Keratinocyte (primary cell): ENCODE data around the gene RFC1. TPM values are rescaled to one million over a fixed set of nuclear protein-coding genes. Genes with fewer than 3 reads are reported as not detected.

Source experiments
- DNase-seq: peaks from one replicate; pipeline ENCODE4 v3.0.0-alpha.2; 2011; ENCODE audit warnings: low read depth, missing footprints, low spot score
- FAIRE-seq: peaks from 2 replicates; lab custom pipeline; 2011; peaks lifted over from hg19 to GRCh38; lab: Jason Lieb, UNC
- H2AFZ ChIP-seq: 2 replicates; pipeline ENCODE4 v1.6.0; 2012; ENCODE audit warnings: low read length, control low read depth, inconsistent platforms; ENCODE audit not compliant: control insufficient read depth
- H3K27ac ChIP-seq: 2 replicates; pipeline ENCODE4 v1.5.1; 2011; ENCODE audit warnings: low read length; ENCODE audit not compliant: control insufficient read depth, insufficient read depth
- H3K27me3 ChIP-seq: 3 replicates; pipeline ENCODE4 v1.6.0; 2011; ENCODE audit warnings: low read length; ENCODE audit not compliant: control insufficient read depth, insufficient read depth; ENCODE audit errors: extremely low read depth
- H3K36me3 ChIP-seq, 2 experiments: 2 replicates in 1 of 2; 3 replicates in 1 of 2; pipeline ENCODE4 v1.5.1; 2011; ENCODE audit warnings: low read length in 2 of 2, mild to moderate bottlenecking in 1 of 2; ENCODE audit not compliant: control insufficient read depth in 2 of 2, insufficient read depth in 2 of 2; ENCODE audit errors: extremely low read depth in 1 of 2
- H3K4me1 ChIP-seq: 3 replicates; pipeline ENCODE4 v1.5.1; 2011; ENCODE audit warnings: low read length; ENCODE audit not compliant: control insufficient read depth, insufficient read depth; ENCODE audit errors: extremely low read depth
- H3K4me2 ChIP-seq: 3 replicates; pipeline ENCODE4 v1.6.0; 2011; ENCODE audit warnings: low read depth, low read length; ENCODE audit not compliant: control insufficient read depth, insufficient read depth; ENCODE audit errors: extremely low read depth
- H3K4me3 ChIP-seq, 3 experiments: fragments of 200-600 bp in 1 of 3; sonication (generic) in 1 of 3; 2 replicates in 2 of 3; 3 replicates in 1 of 3; pipeline ENCODE4 v1.5.1; 2011 to 2016; ENCODE audit warnings: low read length in 3 of 3, mild to moderate bottlenecking in 3 of 3, control low read depth in 2 of 3, inconsistent platforms in 1 of 3, low read depth in 1 of 3, mixed read lengths in 1 of 3, mixed run types in 1 of 3, moderate library complexity in 1 of 3; ENCODE audit not compliant: control insufficient read depth in 2 of 3, insufficient read depth in 2 of 3; ENCODE audit errors: extremely low read depth in 1 of 3
- H3K79me2 ChIP-seq: 2 replicates; pipeline ENCODE4 v1.6.0; 2012; ENCODE audit warnings: low read length; ENCODE audit not compliant: control insufficient read depth, insufficient read depth
- H3K9ac ChIP-seq: 3 replicates; pipeline ENCODE4 v1.6.0; 2011; ENCODE audit warnings: low read length; ENCODE audit not compliant: control insufficient read depth, insufficient read depth; ENCODE audit errors: extremely low read depth
- H3K9me1 ChIP-seq: 3 replicates; pipeline ENCODE4 v1.6.0; 2011; ENCODE audit warnings: low read length; ENCODE audit not compliant: control insufficient read depth, insufficient read depth; ENCODE audit errors: extremely low read depth
- H3K9me3 ChIP-seq: 2 replicates; pipeline ENCODE4 v1.5.1; 2012; ENCODE audit warnings: low read depth, low read length; ENCODE audit not compliant: control insufficient read depth
- H4K20me1 ChIP-seq: 3 replicates; pipeline ENCODE4 v1.6.0; 2011; ENCODE audit warnings: low read length; ENCODE audit not compliant: control insufficient read depth, insufficient read depth; ENCODE audit errors: extremely low read depth
- CTCF ChIP-seq, 3 experiments: IDR thresholded peaks in 1 of 3; conservative IDR thresholded peaks in 1 of 3; optimal IDR thresholded peaks in 1 of 3; 2 replicates in 2 of 3; 3 replicates in 1 of 3; pipeline versions ENCODE3 to v1.5.1; 2011; ENCODE audit warnings: low read length in 3 of 3, mild to moderate bottlenecking in 3 of 3, moderate library complexity in 2 of 3, control low read depth in 1 of 3, inconsistent platforms in 1 of 3; ENCODE audit not compliant: insufficient read depth in 2 of 3; ENCODE audit errors: extremely low read depth in 1 of 3
- EZH2 ChIP-seq: IDR thresholded peaks from one replicate; pipeline ENCODE4 v1.6.1; 2012; ENCODE audit warnings: inconsistent platforms, mild to moderate bottlenecking, low read length, moderate library complexity
- dilution Hi-C: fragments of 300-500 bp; cut with MboI; formaldehyde crosslinking; loops from one replicate; pipeline ENCODE4 v1.7.0; 2020; ENCODE audit warnings: low sequenced_read_pairs; ENCODE audit not compliant: extremely low pct_ligation_motif_present
- polyA plus RNA-seq, 5 experiments: library from polyadenylated mRNA; depleted of rRNA in 3 of 5; stranded (reverse) in 3 of 5; stranded (forward) in 1 of 5; unstranded in 1 of 5; fragments of >200 nt; gene quantifications; 1 replicate in 1 of 5; 2 replicates in 3 of 5; 3 replicates in 1 of 5; pipeline versions ENCODE4 v1.2.1 to v1.2.3, GENCODE V29; 2011 to 2012; ENCODE audit warnings: missing spikeins in 2 of 5, low read depth in 1 of 5, low replicate concordance in 1 of 5

RFC1 gene
- polyA plus RNA-seq, 1 donor (not counting 4 experiments of a cell fraction or from before 2014, with no cell fraction given): 17.4 TPM

GRCh38 chr4:39346856-39347519 is 19.2 kb downstream of the RFC1 start:
- Histone ChIP-seq H3K4me3 (no peak overlapping the region), H3K79me2 (peaks cover 45% of the 10 kb centered on the region), H3K36me3 (no peaks in the 10 kb centered on the region), H3K27me3 (no peaks in the 10 kb centered on the region), H3K9me3 (no peaks in the 10 kb centered on the region), H2AFZ (no peak overlapping the region), H3K27ac (no peak overlapping the region), H4K20me1 (no peaks in the 10 kb centered on the region), H3K4me1 (peaks cover 11% of the 10 kb centered on the region), H3K9ac (no peak overlapping the region), H3K9me1 (no peaks in the 10 kb centered on the region), H3K4me2 (no peak overlapping the region)
- TF ChIP-seq CTCF (optimal IDR thresholded peaks at IDR 0.05 in 1 of 3, IDR thresholded peaks at IDR 0.05 in 1 of 3, conservative IDR thresholded peaks at IDR 0.05 in 1 of 3; ENCODE audit: extremely low read depth in 1 of 3, insufficient read depth in 2 of 3, low read length in 3 of 3): no peak
- no peak for TF ChIP-seq EZH2
- FAIRE-seq (no peak), DNase-seq (no peak)
- dilution Hi-C loops: no loop called here

GRCh38 chr4:39342731-39343130 is 23.4 kb downstream of the RFC1 start:
- Histone ChIP-seq H3K27ac (no peak overlapping the region), H4K20me1 (no peaks in the 10 kb centered on the region), H3K9ac (no peak overlapping the region), H3K36me3 (no peaks in the 10 kb centered on the region), H3K4me1 (no peaks in the 10 kb centered on the region), H3K4me2 (no peak overlapping the region), H3K9me3 (no peaks in the 10 kb centered on the region), H3K4me3 (no peak overlapping the region), H3K79me2 (peaks cover 38% of the 10 kb centered on the region), H3K9me1 (no peaks in the 10 kb centered on the region), H3K27me3 (no peaks in the 10 kb centered on the region), H2AFZ (no peak overlapping the region)
- FAIRE-seq (no peak), DNase-seq (no peak)
- dilution Hi-C loops: no loop called here
- TF ChIP-seq CTCF (optimal IDR thresholded peaks at IDR 0.05 in 1 of 3, IDR thresholded peaks at IDR 0.05 in 1 of 3, conservative IDR thresholded peaks at IDR 0.05 in 1 of 3; ENCODE audit: extremely low read depth in 1 of 3, insufficient read depth in 2 of 3, low read length in 3 of 3): no peak
- TF ChIP-seq EZH2: no peak
